OCI-LY7 (cell line): ENCODE data around the gene CD2BP2.

ENCODE experiments used
- EZH2phosphoT487 ChIP-seq: fragments of 200-600 bp; sonication (generic); IDR thresholded peaks from 2 replicates; pipeline ENCODE4 v1.6.1; 2018; ENCODE audit warnings: low read depth, borderline replicate concordance, mild to moderate bottlenecking, mixed run types, antibody characterized with exemption, low read length, moderate library complexity, mixed read lengths
- TF ChIP-seq, protein P1 (sequence below): fragments of 200-600 bp; sonication (generic); conservative IDR thresholded peaks from 2 replicates; pipeline ENCODE4 v1.5.1; 2014; ENCODE audit warnings: mild to moderate bottlenecking, antibody characterized with exemption, low read length, moderate library complexity, mixed read lengths

GRCh38 chr16:30348929-30349328 lies 6.2 kb downstream of the CD2BP2 start:
- TF ChIP-seq, protein P1, sequence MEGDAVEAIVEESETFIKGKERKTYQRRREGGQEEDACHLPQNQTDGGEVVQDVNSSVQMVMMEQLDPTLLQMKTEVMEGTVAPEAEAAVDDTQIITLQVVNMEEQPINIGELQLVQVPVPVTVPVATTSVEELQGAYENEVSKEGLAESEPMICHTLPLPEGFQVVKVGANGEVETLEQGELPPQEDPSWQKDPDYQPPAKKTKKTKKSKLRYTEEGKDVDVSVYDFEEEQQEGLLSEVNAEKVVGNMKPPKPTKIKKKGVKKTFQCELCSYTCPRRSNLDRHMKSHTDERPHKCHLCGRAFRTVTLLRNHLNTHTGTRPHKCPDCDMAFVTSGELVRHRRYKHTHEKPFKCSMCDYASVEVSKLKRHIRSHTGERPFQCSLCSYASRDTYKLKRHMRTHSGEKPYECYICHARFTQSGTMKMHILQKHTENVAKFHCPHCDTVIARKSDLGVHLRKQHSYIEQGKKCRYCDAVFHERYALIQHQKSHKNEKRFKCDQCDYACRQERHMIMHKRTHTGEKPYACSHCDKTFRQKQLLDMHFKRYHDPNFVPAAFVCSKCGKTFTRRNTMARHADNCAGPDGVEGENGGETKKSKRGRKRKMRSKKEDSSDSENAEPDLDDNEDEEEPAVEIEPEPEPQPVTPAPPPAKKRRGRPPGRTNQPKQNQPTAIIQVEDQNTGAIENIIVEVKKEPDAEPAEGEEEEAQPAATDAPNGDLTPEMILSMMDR = no peak
- no peak for TF ChIP-seq EZH2phosphoT487
